Measurements from ENCODE around the gene SIX2. TPM values are rescaled to one million over a fixed set of nuclear protein-coding genes. Genes with fewer than 3 reads are reported as not detected.

Gene SIX2
- total RNA-seq, 1 experiment from 2014 or later = 12.2 TPM

- DNase-seq (ENCODE audit: low read depth) = no peak
Measured at GRCh38 chr2:45020439-45020838, 11.2 kb upstream of the SIX2 start.

- DNase-seq (ENCODE audit: low read depth) = no peak
Measured at GRCh38 chr2:45018023-45018422, 8.8 kb upstream of the SIX2 start.

- no peak for DNase-seq (ENCODE audit: low read depth)
Measured at GRCh38 chr2:45014831-45015230, 5.6 kb upstream of the SIX2 start.

DNA sequence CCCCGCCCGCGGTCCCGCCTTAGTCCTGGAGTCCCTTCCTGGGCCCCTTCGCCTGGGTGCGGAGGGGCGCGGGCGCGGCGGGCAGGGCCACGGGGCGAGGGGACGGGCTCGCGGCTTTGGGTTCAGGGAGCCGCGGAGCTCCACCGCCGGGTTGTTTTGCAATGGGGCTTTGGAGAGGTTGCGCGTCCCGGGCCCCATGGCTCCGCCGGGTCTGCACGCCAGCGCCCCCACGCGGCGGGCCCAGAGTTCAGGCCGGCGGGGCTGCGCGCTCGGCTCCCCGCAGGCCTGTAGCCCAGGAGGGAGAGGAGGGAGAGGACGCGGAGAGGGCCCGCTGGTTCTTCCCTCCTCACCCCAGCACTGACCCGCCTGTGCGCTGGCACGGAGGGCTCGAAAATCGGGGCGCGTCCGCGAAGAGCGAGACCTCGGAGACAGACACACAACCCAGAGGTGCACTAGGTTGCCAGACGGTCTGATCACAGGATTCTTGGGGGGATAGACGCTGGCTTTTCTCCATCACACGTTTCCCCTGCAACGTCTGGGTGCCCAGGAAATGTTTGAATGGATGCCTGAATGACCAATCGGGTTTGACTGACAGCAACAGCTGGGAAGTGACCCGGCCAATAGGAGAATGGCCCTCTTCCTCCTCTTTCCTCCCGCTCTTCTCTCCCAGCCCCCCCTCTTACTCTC, 4.9 kb upstream of the SIX2 start:
- DNase-seq (ENCODE audit: low read depth) = peak; percentile 88

DNA sequence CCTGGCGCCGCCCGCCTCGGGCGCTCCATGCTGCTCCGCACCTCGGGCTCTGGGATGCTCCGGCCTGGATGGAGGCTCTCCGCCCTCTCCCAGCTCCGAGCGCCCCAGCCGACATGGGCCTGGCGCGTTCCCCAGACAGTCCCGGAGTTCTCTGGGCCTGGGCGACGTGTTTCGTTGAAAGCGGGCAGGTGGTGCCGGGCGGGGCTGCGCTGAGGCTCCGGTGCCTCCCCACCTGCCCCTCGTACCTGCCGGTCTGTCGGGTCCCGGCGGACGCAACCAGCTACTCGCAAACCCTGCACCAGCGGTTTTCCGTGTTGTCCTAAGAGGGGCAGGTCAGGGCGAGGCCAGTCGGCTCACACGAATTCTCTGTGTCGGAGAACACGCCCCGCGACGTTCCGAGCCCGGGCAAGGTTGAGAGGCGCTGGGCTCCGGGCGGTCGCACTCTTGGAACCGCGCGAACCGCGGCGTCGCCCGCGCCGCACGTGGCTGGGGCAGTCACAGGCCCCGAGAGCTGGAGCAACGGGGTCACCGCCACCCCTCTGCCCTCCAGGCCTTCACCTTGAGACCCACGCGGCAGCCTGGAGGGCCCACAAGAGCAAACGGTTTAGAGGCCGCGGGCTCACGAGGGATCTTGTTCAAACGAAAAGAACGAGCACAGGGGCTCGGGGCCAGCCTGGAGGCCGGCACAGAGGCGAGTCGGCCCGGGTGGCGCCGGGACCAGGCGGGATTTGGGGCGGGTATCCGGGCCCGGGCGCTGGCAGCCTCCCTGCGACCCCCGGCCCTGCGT, 4.2 kb upstream of the SIX2 start:
- no peak for DNase-seq (ENCODE audit: low read depth)

GRCh38 chr2:45012733-45013132, 3.5 kb upstream of the SIX2 start:
- no peak for DNase-seq (ENCODE audit: low read depth)

GRCh38 chr2:45011621-45012602, 2.7 kb upstream of the SIX2 start:
- peak; percentile 28 for DNase-seq (ENCODE audit: low read depth)

GRCh38 chr2:45011121-45011520, 1.9 kb upstream of the SIX2 start:
- DNase-seq (ENCODE audit: low read depth) = no peak

DNA sequence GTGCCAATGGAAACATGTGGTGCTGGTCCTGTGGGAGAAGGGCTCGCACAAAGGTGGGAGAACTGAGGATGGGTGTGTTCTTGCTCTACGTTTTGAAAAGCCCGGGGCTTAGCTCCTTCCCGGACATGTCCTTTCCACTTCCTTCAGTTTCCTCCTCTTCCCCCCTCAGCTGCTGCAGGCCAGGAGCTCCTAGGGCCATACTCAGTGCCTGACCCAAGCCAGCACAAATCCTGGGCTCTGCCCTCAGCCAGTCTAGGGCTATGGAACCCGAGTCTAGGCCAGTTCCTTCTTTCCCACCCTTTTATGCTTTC, 1.4 kb upstream of the SIX2 start:
- peak; percentile 19 for DNase-seq (ENCODE audit: low read depth)

DNA sequence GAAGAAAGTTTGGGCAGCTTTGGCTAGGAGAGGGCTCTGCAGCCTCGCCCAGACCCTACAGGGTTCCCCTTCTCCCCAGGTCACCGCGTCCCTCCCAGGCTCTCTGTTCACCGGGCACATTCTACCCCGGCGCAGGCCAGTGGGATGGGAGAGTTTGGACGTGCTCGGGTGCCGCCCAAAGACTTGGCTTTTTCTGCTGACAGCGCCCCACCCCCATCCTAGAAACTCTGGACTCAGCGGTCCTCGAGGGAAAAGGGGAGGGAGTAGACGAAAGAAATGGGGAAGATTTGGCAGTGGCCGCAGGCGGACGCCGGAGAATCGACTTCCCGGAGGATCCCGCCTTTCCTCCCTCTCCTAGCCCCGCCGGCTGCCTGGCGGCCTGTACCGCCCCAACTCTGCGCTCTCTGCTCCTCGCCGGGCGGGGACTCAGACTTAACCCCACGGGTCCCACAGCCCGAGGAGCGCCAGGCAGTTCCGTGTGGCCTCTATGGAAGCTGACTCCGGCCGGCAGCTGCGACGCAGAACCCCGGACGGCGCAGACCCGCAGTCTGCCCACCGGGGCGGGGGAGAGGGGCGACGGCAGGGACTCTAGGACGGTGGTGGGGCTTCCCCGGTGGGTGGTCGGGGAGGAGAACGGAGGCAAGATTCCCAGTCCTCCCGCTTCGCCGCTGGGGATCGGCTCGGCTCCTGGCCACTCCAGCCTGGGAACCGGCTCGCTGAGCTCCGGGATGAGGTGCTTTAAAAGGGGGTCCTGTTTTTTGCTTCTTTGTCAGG, 863 bp upstream of the SIX2 start:
- DNase-seq (ENCODE audit: low read depth) = peak; percentile 82

- peak; percentile 63 for DNase-seq (ENCODE audit: low read depth)
Measured at GRCh38 chr2:45008296-45009129, 739 bp downstream of the SIX2 start.

- DNase-seq (ENCODE audit: low read depth) = no peak
Measured at GRCh38 chr2:45007961-45008295, 1.3 kb downstream of the SIX2 start.

DNA sequence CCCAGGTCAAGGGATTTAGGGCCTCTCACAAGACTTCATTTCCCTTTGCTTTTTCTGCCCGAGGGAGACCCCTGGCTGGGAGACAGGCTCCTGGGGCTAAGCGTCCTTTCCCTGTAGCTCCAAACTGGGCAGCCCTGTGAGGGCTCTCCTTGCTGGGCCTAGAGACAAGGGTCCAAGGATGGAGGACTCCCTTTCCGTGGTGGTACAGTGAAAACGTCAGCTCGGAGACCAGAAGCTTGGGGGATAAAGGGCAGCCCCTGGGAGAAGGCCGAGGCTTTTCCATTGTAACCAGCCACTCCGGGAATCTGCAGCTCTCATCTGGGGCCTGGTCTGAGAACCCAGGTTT, 2.3 kb downstream of the SIX2 start:
- no peak for DNase-seq (ENCODE audit: low read depth)

- no peak for DNase-seq (ENCODE audit: low read depth)
Measured at GRCh38 chr2:45006041-45006941, 3.0 kb downstream of the SIX2 start.

DNA sequence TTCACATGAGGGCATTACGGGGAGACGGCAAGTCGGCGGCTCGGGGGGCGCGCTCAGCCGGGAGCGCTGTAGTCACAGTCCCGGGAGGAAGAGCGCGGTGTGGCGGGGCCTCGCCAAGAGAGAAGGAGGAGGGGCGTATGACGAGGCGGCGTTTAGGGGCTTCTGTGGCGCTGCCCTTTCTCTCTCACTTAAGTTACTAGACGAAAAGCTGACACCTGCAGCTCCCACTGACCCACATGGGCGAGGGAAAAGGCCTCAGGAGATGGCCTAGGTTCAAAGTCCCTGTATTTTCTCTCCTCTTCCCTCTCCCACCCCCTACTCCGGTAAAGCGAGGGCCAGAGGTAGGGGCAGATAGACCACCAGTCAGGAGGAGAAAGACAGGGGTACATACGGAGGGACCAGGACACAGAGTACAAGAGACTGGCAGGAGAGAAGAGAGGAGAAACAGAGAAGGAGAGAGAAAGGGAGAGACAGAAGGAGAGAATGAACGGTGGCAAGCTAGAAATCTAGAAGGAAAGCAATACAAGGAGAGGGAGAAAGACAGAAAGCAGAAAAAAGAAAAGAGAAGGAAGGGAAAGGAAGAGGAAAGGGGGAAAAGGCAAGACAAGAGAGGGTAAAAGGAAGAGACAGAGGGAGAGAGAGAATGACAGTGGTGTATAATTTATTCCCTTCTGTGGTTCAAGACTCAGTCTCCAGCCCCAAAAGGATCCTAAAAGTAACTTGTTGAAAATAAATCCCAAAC, 3.8 kb downstream of the SIX2 start:
- DNase-seq (ENCODE audit: low read depth) = no peak

DNA sequence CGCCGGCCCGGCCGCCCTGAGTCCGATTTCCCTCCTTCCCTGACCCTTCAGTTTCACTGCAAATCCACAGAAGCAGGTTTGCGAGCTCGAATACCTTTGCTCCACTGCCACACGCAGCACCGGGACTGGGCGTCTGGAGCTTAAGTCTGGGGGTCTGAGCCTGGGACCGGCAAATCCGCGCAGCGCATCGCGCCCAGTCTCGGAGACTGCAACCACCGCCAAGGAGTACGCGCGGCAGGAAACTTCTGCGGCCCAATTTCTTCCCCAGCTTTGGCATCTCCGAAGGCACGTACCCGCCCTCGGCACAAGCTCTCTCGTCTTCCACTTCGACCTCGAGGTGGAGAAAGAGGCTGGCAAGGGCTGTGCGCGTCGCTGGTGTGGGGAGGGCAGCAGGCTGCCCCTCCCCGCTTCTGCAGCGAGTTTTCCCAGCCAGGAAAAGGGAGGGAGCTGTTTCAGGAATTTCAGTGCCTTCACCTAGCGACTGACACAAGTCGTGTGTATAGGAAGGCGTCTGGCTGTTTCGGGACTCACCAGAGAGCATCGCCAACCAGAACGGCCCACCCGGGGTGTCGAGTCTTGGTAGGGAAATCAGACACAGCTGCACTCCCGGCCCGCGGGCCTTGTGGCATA, 4.6 kb downstream of the SIX2 start:
- no peak for DNase-seq (ENCODE audit: low read depth)

- DNase-seq (ENCODE audit: low read depth) = no peak
Measured at GRCh38 chr2:45003579-45004551, 5.4 kb downstream of the SIX2 start.
